AG08396 (cell line): ENCODE data around the gene GPR180.
A peak's percentile ranks its signal among the peaks of the same experiment; 100 is the strongest.
"Not testable (repeated sequence)": the region's sequence is repeated elsewhere in the genome, so short reads cannot be mapped to it uniquely, and the experiment has no call there.

Experiments
- DNase-seq: peaks from one replicate; pipeline ENCODE4 v3.0.0; 2012; ENCODE audit warnings: low spot score, mixed read lengths

The GPR180 gene

GRCh38 chr13:94596575-94596971 lies 5.1 kb upstream of the GPR180 start:
- no peak for DNase-seq

- no peak for DNase-seq
These were observed 3.4 kb upstream of the GPR180 start for GRCh38 chr13:94598281-94598680.

GRCh38 chr13:94599877-94600276 lies 1.8 kb upstream of the GPR180 start:
- no peak for DNase-seq

GRCh38 chr13:94602467-94602866 lies 810 bp downstream of the GPR180 start:
- DNase-seq = no peak

GRCh38 chr13:94607056-94607455 lies 5.4 kb downstream of the GPR180 start:
- DNase-seq = no peak

- no peak for DNase-seq
These were observed 6.3 kb downstream of the GPR180 start for GRCh38 chr13:94607939-94608338.

GRCh38 chr13:94608586-94608985 lies 6.9 kb downstream of the GPR180 start:
- no peak for DNase-seq

- no peak for DNase-seq
These were observed 7.5 kb downstream of the GPR180 start for GRCh38 chr13:94609196-94609595.

GRCh38 chr13:94610475-94610874 lies 8.8 kb downstream of the GPR180 start:
- no peak for DNase-seq

GRCh38 chr13:94612050-94612449 lies 10.4 kb downstream of the GPR180 start:
- no peak for DNase-seq

GRCh38 chr13:94613051-94613450 lies 11.4 kb downstream of the GPR180 start:
- DNase-seq = no peak

GRCh38 chr13:94617389-94618000 lies 15.8 kb downstream of the GPR180 start:
- DNase-seq = no peak

- no peak for DNase-seq
These were observed 18.7 kb downstream of the GPR180 start for GRCh38 chr13:94620286-94620896.

GRCh38 chr13:94622344-94622743 lies 20.7 kb downstream of the GPR180 start:
- DNase-seq = no peak

- no peak for DNase-seq
These were observed 21.7 kb downstream of the GPR180 start for GRCh38 chr13:94623316-94623715.

GRCh38 chr13:94630858-94631257 lies 29.2 kb downstream of the GPR180 start:
- no peak for DNase-seq

GRCh38 chr13:94632226-94632980 lies 30.7 kb downstream of the GPR180 start:
- DNase-seq = no peak

- DNase-seq = not testable (repeated sequence)
These were observed 34.4 kb downstream of the GPR180 start for GRCh38 chr13:94636096-94636495.

GRCh38 chr13:94636942-94637578 lies 35.4 kb downstream of the GPR180 start:
- no peak for DNase-seq

- not testable (repeated sequence) for DNase-seq
These were observed 36.0 kb downstream of the GPR180 start for GRCh38 chr13:94637677-94638076.

- DNase-seq = no peak
These were observed 39.1 kb downstream of the GPR180 start for GRCh38 chr13:94640721-94641120.

GRCh38 chr13:94641409-94641941 lies 39.8 kb downstream of the GPR180 start:
- DNase-seq = peak; percentile 55

GRCh38 chr13:94646904-94647303 lies 45.2 kb downstream of the GPR180 start:
- no peak for DNase-seq
